ENCODE measurements around the gene SCN1A.

DNA sequence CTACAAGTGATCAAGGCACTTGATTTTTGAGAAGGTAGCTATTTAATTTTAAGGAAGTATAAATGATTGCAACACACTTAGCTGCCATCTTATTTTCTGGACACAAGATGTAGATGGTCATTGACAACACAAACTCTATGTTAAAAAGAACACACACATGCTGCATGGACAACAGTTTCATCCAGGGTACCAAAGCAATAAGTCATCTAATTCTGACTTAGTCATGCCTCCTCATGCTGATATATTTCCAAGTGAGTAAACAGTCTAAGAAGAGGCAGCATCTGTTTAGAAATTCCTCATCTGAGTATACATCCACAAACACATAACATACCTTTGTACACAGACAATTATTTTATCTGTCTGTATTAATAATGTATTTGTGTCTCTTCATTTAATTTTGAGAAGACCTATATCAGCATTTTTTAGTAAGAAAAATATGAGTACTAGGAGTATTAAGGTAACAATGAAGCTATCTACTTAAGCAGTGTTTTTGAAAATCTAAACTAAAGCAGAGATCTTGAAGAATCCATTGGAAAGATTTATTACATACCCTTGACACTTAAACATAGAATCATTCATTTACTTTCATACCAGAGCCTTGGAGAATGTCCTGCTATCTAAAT is 84.9 kb downstream of the SCN1A start:
- TF ChIP-seq POLR2AphosphoS5 (IDR thresholded peaks at IDR 0.05; ENCODE audit: borderline replicate concordance, low read depth, low read length): no peak
- TF ChIP-seq EZH2 (IDR thresholded peaks at IDR 0.05): no peak
- no peak for TF ChIP-seq FOXP2 (optimal IDR thresholded peaks at IDR 0.05; ENCODE audit: control extremely low read depth, extremely low read length, insufficient read depth)
